GM23248 (cell line): ENCODE measurements around the gene ACADS.

Source experiments
- EZH2 ChIP-seq: fragments of 200-600 bp; sonication (generic); IDR thresholded peaks from 2 replicates; pipeline ENCODE4 v1.6.1; 2018; ENCODE audit warnings: antibody characterized with exemption, mild to moderate bottlenecking; ENCODE audit not compliant: insufficient read depth, poor library complexity, severe bottlenecking
- EZH2phosphoT487 ChIP-seq: fragments of 200-600 bp; sonication (generic); IDR thresholded peaks from 2 replicates; pipeline ENCODE4 v1.6.1; 2018; ENCODE audit warnings: antibody characterized with exemption, moderate library complexity, mild to moderate bottlenecking, low read depth; ENCODE audit not compliant: insufficient read depth

DNA sequence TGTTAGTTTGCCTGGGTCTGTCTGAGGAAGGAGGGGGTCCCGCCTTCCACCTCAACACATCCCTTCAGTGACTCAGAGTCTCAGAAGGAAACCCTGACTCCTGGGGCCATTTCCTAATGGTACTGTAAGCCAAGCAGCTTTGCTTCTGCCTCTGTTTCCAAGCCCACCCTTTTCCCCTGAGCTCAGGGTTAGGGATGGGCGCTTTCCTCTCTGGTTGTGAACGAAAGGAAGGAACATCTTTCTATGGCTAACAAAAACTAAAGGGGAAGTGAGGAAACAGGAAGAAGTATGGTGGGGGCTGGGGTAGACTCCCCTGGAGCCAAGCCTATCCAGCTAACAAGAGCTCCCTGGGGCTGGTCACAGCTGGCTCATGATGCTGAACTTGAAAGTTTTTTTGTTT lies 27.0 kb upstream of the ACADS start:
- TF ChIP-seq EZH2 (no peak), EZH2phosphoT487 (no peak)
